Spleen (tissue), 11 donors: ENCODE measurements around the gene NOP10. TPM values are rescaled to one million over a fixed set of nuclear protein-coding genes. Genes with fewer than 3 reads are reported as not detected.

Source experiments
- DNase-seq: peaks from one replicate; pipeline ENCODE4 v3.0.0-alpha.2; 2020
- H3K27ac ChIP-seq, 8 donors: fragments of 200-600 bp; sonication (generic) in 7 of 8; 1 replicate in 4 of 8; 2 replicates in 4 of 8; pipeline versions ENCODE4 v1.5.0 to v1.8.0; 2016 to 2021; ENCODE audit warnings: inconsistent platforms in 4 of 8, mild to moderate bottlenecking in 4 of 8, moderate library complexity in 1 of 8
- H3K27me3 ChIP-seq, 7 donors: fragments of 200-600 bp; sonication (generic) in 6 of 7; replicated peaks in 1 of 7; 1 replicate in 4 of 7; 2 replicates in 3 of 7; pipeline versions ENCODE4 v1.5.0 to v1.8.0; 2016 to 2021; ENCODE audit warnings: inconsistent platforms in 3 of 7, mild to moderate bottlenecking in 1 of 7
- H3K36me3 ChIP-seq, 6 donors: fragments of 200-600 bp; sonication (generic) in 5 of 6; 1 replicate in 4 of 6; 2 replicates in 2 of 6; pipeline versions ENCODE4 v1.5.0 to v1.8.0; 2016 to 2021; ENCODE audit warnings: inconsistent platforms in 2 of 6
- H3K4me1 ChIP-seq, 6 donors: fragments of 200-600 bp; sonication (generic) in 5 of 6; 1 replicate in 3 of 6; 2 replicates in 3 of 6; pipeline versions ENCODE4 v1.5.0 to v1.8.0; 2016 to 2021; ENCODE audit warnings: inconsistent platforms in 3 of 6
- H3K4me3 ChIP-seq, 8 donors: fragments of 200-600 bp; sonication (generic) in 7 of 8; 1 replicate in 4 of 8; 2 replicates in 4 of 8; pipeline versions ENCODE4 v1.5.0 to v1.8.0; 2016 to 2021; ENCODE audit warnings: inconsistent platforms in 4 of 8, mild to moderate bottlenecking in 4 of 8, moderate library complexity in 2 of 8
- H3K9me3 ChIP-seq, 8 donors: fragments of 200-600 bp; sonication (generic) in 7 of 8; 1 replicate in 4 of 8; 2 replicates in 4 of 8; pipeline versions ENCODE4 v1.5.0 to v1.8.0; 2016 to 2021; ENCODE audit warnings: inconsistent platforms in 4 of 8
- POLR2A ChIP-seq, 3 donors: fragments of 450-650 bp; IDR thresholded peaks; one replicate each; pipeline ENCODE4 v1.5.1; 2017; ENCODE audit warnings: antibody characterized with exemption in 3 of 3, mild to moderate bottlenecking in 1 of 3
- POLR2AphosphoS5 ChIP-seq, 3 donors: sonication (generic); formaldehyde crosslinking; IDR thresholded peaks; one replicate each; pipeline ENCODE4 v1.5.1; 2017; ENCODE audit warnings: antibody characterized with exemption in 3 of 3
- WGBS, 5 donors: extraction: QIAGEN DNeasy Blood & Tissue Kit in 3 of 5; methylation state at CpG; one replicate each; pipeline versions ENCODE4 v1.1.5 to v1.1.7; 2013 to 2018; 5-methylcytosine and 5-hydroxymethylcytosine counted together
- intact Hi-C: fragments of 100-400 bp; cut with DNase I; formaldehyde crosslinking; loops from one replicate; pipeline ENCODE4 v1.15.0; 2023; ENCODE audit warnings: low total_unique reads
- polyA plus RNA-seq, 3 donors: library from polyadenylated mRNA; stranded (reverse); fragments of 200-250 nt; gene quantifications; one replicate each; pipeline ENCODE4 v1.2.1, GENCODE V29; 2013
- total RNA-seq, 7 donors: library from RNA; depleted of rRNA in 3 of 7; stranded (reverse); fragments of >200 nt in 3 of 7; fragmentation: NEBNext Ultra II Directional in 4 of 7; extraction: Animal tissue kit (Norgen Biotek cat#: 25700) in 4 of 7; gene quantifications; one replicate each; pipeline versions ENCODE4 v1.1.0 to v1.2.1, GENCODE V29; 2016 to 2021
- TF ChIP-seq, protein P1 (sequence below), 11 experiments: fragments of 200-600 bp in 7 of 11; fragments of 450-650 bp in 4 of 11; sonication (generic) in 4 of 11; IDR thresholded peaks in 8 of 11; conservative IDR thresholded peaks in 3 of 11; 1 replicate in 7 of 11; 2 replicates in 4 of 11; pipeline versions ENCODE4 v1.4.0 to v1.8.0; 2016 to 2021; ENCODE audit warnings: antibody characterized with exemption in 11 of 11, inconsistent platforms in 4 of 11, mild to moderate bottlenecking in 1 of 11
- donor health status: healthy with polysubstance abuse.
- donor health status: DM: no; HTN: no; CAD: no; lungs with moderate emphysema.
- donor health status: DM: no; HTN: no; CAD: no.
- donor health status: Bipolar disorder and iron deficiency.
- donor health status: healthy.
- donor health status: DM: no; HTN: no; CAD: no.
- donor health status: DM: yes; HTN: yes; CAD: no.

Gene NOP10
- total and polyA plus RNA-seq, 10 donors: 100.0 to 329 (median 144) TPM

DNA sequence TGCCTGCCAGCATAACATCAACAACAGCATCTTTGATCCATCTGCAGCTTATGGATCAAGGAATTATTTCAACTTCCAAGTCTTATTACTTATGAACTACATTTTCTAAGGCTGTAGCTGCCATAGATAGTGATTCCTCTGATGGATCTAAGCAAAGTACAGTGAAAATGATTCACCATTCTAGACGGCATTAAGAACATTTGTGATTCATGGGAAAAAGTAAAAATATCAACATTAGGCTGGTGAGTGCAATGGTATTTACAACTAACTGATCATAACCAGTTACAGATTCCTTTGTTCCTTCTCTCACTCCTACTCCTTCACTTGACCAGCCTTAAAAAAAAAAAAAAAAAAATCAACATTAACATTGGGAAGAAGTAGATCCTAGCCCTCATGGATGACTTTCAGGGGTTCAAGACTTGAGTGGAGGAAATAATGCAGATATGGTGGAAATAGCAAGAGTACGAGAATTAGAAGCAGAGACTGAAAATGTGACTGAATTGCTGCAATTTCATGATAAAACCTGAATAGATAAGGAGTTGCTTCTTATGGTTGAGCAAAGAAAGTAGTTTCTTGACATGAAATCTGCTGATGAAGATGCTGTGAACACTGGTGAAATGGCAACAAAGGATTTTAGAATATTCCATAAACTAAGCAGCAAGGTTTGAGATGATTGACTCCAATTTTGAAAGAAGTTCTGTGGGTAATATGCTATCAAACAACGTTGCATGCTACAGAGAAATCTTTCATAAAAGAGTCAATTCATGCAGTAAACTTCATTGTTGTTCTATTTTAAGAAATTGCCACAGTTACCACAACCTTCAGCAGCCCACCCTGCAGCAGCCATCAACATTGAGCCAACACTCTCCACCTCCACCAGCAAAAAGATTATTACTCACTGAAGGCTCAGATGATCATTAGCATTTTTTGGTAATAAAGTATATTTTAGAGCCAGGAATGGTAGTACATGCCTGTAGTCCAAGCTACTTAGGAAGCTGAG, 28.1 kb downstream of the NOP10 start:
- H3K4me3 ChIP-seq: no peak overlapping the region
- 68 to 78% (median 71%) methylated on average over 3 of the region's 3 CpGs for WGBS, 5 donors
- DNase-seq: no peak
- H3K4me1 ChIP-seq: peaks cover 14 to 50% (median 32%) of the 10 kb centered on the region in 6 donors
- TF ChIP-seq POLR2A (IDR thresholded peaks at IDR 0.05): no peak
- no peak overlapping the region for H3K27ac ChIP-seq
- no peaks in the 10 kb centered on the region for H3K9me3 ChIP-seq
- intact Hi-C loops: no loop called here
- H3K36me3 ChIP-seq: peaks cover 0 to 28% (median 0%) of the 10 kb centered on the region in 6 donors
- H3K27me3 ChIP-seq: no peaks in the 10 kb centered on the region

DNA sequence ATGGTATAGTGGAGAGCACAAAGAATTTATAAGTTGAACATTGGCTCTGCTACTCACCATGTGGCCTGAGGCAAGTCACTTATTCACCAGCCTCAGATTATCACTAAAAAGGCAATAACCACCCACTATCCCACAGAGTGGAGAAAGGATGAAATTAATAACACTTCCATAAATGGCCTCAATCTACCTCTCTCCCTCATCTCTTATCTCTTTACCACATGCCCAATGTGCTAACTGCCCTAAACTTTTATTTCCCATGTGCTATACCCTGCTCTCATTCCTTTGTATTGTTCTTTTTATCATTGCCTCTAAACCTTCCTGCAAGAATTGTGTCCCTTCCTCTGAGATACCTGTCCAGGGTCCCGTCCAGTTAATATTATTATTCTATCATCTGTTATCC, 31.4 kb downstream of the NOP10 start:
- H3K36me3 ChIP-seq: peaks cover 0 to 34% (median 0%) of the 10 kb centered on the region in 6 donors
- intact Hi-C loops: no loop called here
- no peak overlapping the region for H3K27ac ChIP-seq
- TF ChIP-seq POLR2AphosphoS5 (IDR thresholded peaks at IDR 0.05) (no peak), POLR2A (IDR thresholded peaks at IDR 0.05) (no peak)
- TF ChIP-seq, protein P1, sequence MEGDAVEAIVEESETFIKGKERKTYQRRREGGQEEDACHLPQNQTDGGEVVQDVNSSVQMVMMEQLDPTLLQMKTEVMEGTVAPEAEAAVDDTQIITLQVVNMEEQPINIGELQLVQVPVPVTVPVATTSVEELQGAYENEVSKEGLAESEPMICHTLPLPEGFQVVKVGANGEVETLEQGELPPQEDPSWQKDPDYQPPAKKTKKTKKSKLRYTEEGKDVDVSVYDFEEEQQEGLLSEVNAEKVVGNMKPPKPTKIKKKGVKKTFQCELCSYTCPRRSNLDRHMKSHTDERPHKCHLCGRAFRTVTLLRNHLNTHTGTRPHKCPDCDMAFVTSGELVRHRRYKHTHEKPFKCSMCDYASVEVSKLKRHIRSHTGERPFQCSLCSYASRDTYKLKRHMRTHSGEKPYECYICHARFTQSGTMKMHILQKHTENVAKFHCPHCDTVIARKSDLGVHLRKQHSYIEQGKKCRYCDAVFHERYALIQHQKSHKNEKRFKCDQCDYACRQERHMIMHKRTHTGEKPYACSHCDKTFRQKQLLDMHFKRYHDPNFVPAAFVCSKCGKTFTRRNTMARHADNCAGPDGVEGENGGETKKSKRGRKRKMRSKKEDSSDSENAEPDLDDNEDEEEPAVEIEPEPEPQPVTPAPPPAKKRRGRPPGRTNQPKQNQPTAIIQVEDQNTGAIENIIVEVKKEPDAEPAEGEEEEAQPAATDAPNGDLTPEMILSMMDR (IDR thresholded peaks at IDR 0.05 in 8 of 11, conservative IDR thresholded peaks at IDR 0.05 in 3 of 11): no peak
- WGBS, 5 donors: 92 to 95% (median 94%) methylated on average over 1 of the region's 1 CpG
- no peaks in the 10 kb centered on the region for H3K27me3 ChIP-seq
- no peak for DNase-seq
- H3K9me3 ChIP-seq: no peaks in the 10 kb centered on the region
- no peak overlapping the region for H3K4me3 ChIP-seq
- H3K4me1 ChIP-seq: peaks cover 0 to 17% (median 2%) of the 10 kb centered on the region in 6 donors

- no peak for TF ChIP-seq POLR2A (IDR thresholded peaks at IDR 0.05)
- no peak for TF ChIP-seq POLR2AphosphoS5 (IDR thresholded peaks at IDR 0.05)
- TF ChIP-seq, protein P1 (IDR thresholded peaks at IDR 0.05 in 8 of 11, conservative IDR thresholded peaks at IDR 0.05 in 3 of 11): no peak
- Histone ChIP-seq H3K27me3 (no peaks in the 10 kb centered on the region), H3K36me3 (peaks cover 0 to 19% (median 0%) of the 10 kb centered on the region in 6 donors), H3K9me3 (no peaks in the 10 kb centered on the region), H3K4me1 (peaks cover 0 to 9% (median 0%) of the 10 kb centered on the region in 6 donors), H3K4me3 (no peak overlapping the region), H3K27ac (no peak overlapping the region)
- intact Hi-C loops: no loop called here
- DNase-seq: no peak
These were observed 38.3 kb downstream of the NOP10 start for GRCh38 chr15:34304613-34305012.

DNA sequence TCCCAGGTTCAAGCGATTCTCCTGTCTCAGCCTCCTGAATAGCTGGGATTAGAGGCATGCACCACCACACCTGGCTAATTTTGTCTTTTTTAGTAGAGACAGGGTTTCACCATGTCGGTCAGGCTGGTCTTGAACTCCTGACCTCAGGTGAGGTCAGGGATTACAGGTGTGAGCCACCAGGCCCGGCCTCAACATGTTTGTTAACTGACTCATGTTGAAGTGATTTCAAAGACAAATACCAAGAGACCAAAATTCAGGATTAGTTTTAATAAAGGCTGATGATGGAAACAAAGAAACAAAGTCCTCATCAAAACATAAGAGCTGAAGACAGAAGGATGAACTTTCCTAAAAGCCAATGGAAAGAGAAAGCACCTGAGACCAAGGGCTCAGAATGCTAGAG, 41.9 kb downstream of the NOP10 start:
- no peak for DNase-seq
- H3K36me3 ChIP-seq: peaks cover 0 to 13% (median 0%) of the 10 kb centered on the region in 6 donors
- H3K4me3 ChIP-seq: no peak overlapping the region
- peaks cover 0 to 28% (median 2%) of the 10 kb centered on the region in 6 donors for H3K4me1 ChIP-seq
- TF ChIP-seq, protein P1 (IDR thresholded peaks at IDR 0.05 in 8 of 11, conservative IDR thresholded peaks at IDR 0.05 in 3 of 11): no peak
- TF ChIP-seq POLR2AphosphoS5 (IDR thresholded peaks at IDR 0.05): no peak
- TF ChIP-seq POLR2A (IDR thresholded peaks at IDR 0.05): no peak
- no peaks in the 10 kb centered on the region for H3K9me3 ChIP-seq
- no peaks in the 10 kb centered on the region for H3K27me3 ChIP-seq
- 82 to 99% (median 92%) methylated on average over 3 of the region's 3 CpGs for WGBS, 5 donors
- no peak overlapping the region for H3K27ac ChIP-seq
- intact Hi-C loops: no loop called here
